HCT116 (cell line): ENCODE results near the gene ZIC5. TPM values are rescaled to one million over a fixed set of nuclear protein-coding genes. Genes with fewer than 3 reads are reported as not detected.

Source experiments
- ATAC-seq: fragments of 200-7000 bp; cut with Tn5 transposase; 2 replicates; pipeline ENCODE4 v1.9.1; 2020; ENCODE audit warnings: mild to moderate bottlenecking, moderate library complexity
- BruUV-seq: library from RNA; stranded (reverse); fragments of 400-500 nt; replicated peaks from 2 replicates; lab custom pipeline; 2021; lab: Mats Ljungman, UMichigan
- CTCF ChIA-PET: fragments of 300-600 bp; sonication (Branson Sonifier 250); formaldehyde crosslinking; loops from one replicate; lab custom pipeline; 2021; ENCODE audit warnings: antibody characterized with exemption; lab: Charles Lee
- POLR2A ChIA-PET: fragments of 300-600, 350-600 bp; sonication (Branson Sonifier 250); formaldehyde crosslinking; loops from one replicate; lab custom pipeline; 2021; ENCODE audit warnings: antibody characterized with exemption; lab: Charles Lee
- RAD21 ChIA-PET, 2 experiments: fragments of 300-600 bp; sonication (Branson Sonifier 250); formaldehyde crosslinking; loops; one replicate each; lab custom pipeline; 2023; ENCODE audit warnings: low total read pairs in 2 of 2; ENCODE audit not compliant: uncharacterized antibody in 2 of 2, unreplicated experiment in 2 of 2, low non-redundant PET in 1 of 2; lab: Charles Lee
- DNase-seq: peaks from one replicate; pipeline ENCODE4 v3.0.0-alpha.2; 2010; ENCODE audit warnings: low read depth, low spot score
- H2AFZ ChIP-seq: fragments of 200-600 bp; shearing (Covaris generic), sonication (generic); 2 replicates; pipeline ENCODE4 v1.6.1; 2017; ENCODE audit warnings: low read depth, mixed run types, mixed read lengths, antibody characterized with exemption, low read length; ENCODE audit not compliant: poor library complexity, severe bottlenecking
- H3K27ac ChIP-seq: 2 replicates; pipeline ENCODE4 v1.5.1; 2012; ENCODE audit warnings: low read depth, low read length
- H3K27me3 ChIP-seq: fragments of 200-600 bp; sonication (generic); 2 replicates; pipeline ENCODE4 v1.6.1; 2016; ENCODE audit warnings: mixed run types, low read length, mixed read lengths; ENCODE audit not compliant: insufficient read depth
- H3K36me3 ChIP-seq, 2 experiments: fragments of 200-500 bp in 1 of 2; fragments of 200-600 bp in 1 of 2; sonication (Bioruptor generic) in 1 of 2; sonication (generic) in 1 of 2; 2 replicates each; pipeline versions ENCODE4 v1.5.1 to v1.6.1; 2014 to 2016; ENCODE audit warnings: low read length in 2 of 2, inconsistent platforms in 1 of 2, mixed read lengths in 1 of 2, mixed run types in 1 of 2; ENCODE audit not compliant: insufficient read depth in 2 of 2, control insufficient read depth in 1 of 2
- H3K4me1 ChIP-seq, 2 experiments: fragments of 200-600 bp in 1 of 2; sonication (generic) in 1 of 2; 2 replicates each; pipeline versions ENCODE4 v1.5.1 to v1.6.1; 2012 to 2017; ENCODE audit warnings: low read length in 2 of 2, inconsistent platforms in 1 of 2, mild to moderate bottlenecking in 1 of 2, mixed read lengths in 1 of 2, mixed run types in 1 of 2, moderate library complexity in 1 of 2; ENCODE audit not compliant: insufficient read depth in 2 of 2, control insufficient read depth in 1 of 2
- H3K4me2 ChIP-seq: fragments of 200-600 bp; sonication (generic); 2 replicates; pipeline ENCODE4 v1.6.1; 2017; ENCODE audit warnings: mixed run types, low read length, mixed read lengths
- H3K4me3 ChIP-seq, 2 experiments: fragments of 200-600 bp in 1 of 2; sonication (generic) in 1 of 2; replicated peaks in 1 of 2; 2 replicates each; pipeline ENCODE4 v1.5.1; 2011 to 2016; ENCODE audit warnings: low read length in 2 of 2, control low read depth in 1 of 2, low read depth in 1 of 2, mild to moderate bottlenecking in 1 of 2, mixed read lengths in 1 of 2, mixed run types in 1 of 2
- H3K79me2 ChIP-seq: fragments of 200-600 bp; sonication (generic); 2 replicates; pipeline ENCODE4 v1.6.1; 2017; ENCODE audit warnings: mild to moderate bottlenecking, mixed run types, low read length, moderate library complexity, mixed read lengths; ENCODE audit not compliant: insufficient read depth
- H3K9ac ChIP-seq: fragments of 200-600 bp; sonication (generic); 2 replicates; pipeline ENCODE4 v1.6.1; 2016; ENCODE audit warnings: low read length, mixed read lengths
- H3K9me2 ChIP-seq: fragments of 200-600 bp; sonication (generic), shearing (Covaris generic); 2 replicates; pipeline ENCODE4 v1.6.1; 2017; ENCODE audit warnings: mixed run types, mild to moderate bottlenecking, moderate library complexity; ENCODE audit not compliant: insufficient read depth
- H3K9me3 ChIP-seq, 2 experiments: fragments of 200-500 bp in 1 of 2; fragments of 200-600 bp in 1 of 2; sonication (Bioruptor generic) in 1 of 2; sonication (generic) in 1 of 2; 2 replicates each; pipeline ENCODE4 v1.6.1; 2014 to 2017; ENCODE audit warnings: low read length in 2 of 2, mixed read lengths in 2 of 2, inconsistent platforms in 1 of 2, low read depth in 1 of 2, mild to moderate bottlenecking in 1 of 2, mixed run types in 1 of 2, moderate library complexity in 1 of 2; ENCODE audit not compliant: control insufficient read depth in 1 of 2, insufficient read depth in 1 of 2
- H4K20me1 ChIP-seq: fragments of 200-600 bp; sonication (generic), shearing (Covaris generic); 2 replicates; pipeline ENCODE4 v1.6.1; 2017; ENCODE audit warnings: mixed run types, mild to moderate bottlenecking, moderate library complexity; ENCODE audit not compliant: insufficient read depth
- ATF3 ChIP-seq: IDR thresholded peaks from 2 replicates; pipeline ENCODE4 v1.6.1; 2012
- EGR1 ChIP-seq: IDR thresholded peaks from 2 replicates; pipeline ENCODE4 v1.6.1; 2012; ENCODE audit warnings: low read depth
- ELF1 ChIP-seq: IDR thresholded peaks from 2 replicates; pipeline ENCODE4 v1.6.1; 2012; ENCODE audit warnings: low read depth, borderline replicate concordance
- EZH2phosphoT487 ChIP-seq: fragments of 200-600 bp; IDR thresholded peaks from 2 replicates; pipeline ENCODE4 v1.6.1; 2018; ENCODE audit warnings: antibody characterized with exemption, borderline replicate concordance
- FOSL1 ChIP-seq: IDR thresholded peaks from 2 replicates; pipeline ENCODE4 v1.6.1; 2012; ENCODE audit warnings: low read depth
- JUND ChIP-seq: IDR thresholded peaks from 2 replicates; pipeline ENCODE4 v1.6.1; 2012
- MAX ChIP-seq: IDR thresholded peaks from 2 replicates; pipeline ENCODE4 v1.6.1; 2012
- POLR2A ChIP-seq: IDR thresholded peaks from 2 replicates; pipeline ENCODE4 v1.7.0; 2011; ENCODE audit warnings: borderline replicate concordance; ENCODE audit not compliant: insufficient read depth, insufficient read length; ENCODE audit errors: extremely low read depth
- POLR2AphosphoS5 ChIP-seq: IDR thresholded peaks from 2 replicates; pipeline ENCODE4 v1.6.1; 2011; ENCODE audit warnings: mild to moderate bottlenecking, low read depth, low read length, moderate library complexity
- RAD21 ChIP-seq: IDR thresholded peaks from 2 replicates; pipeline ENCODE4 v1.6.1; 2012; ENCODE audit warnings: low read depth, mild to moderate bottlenecking
- SIN3A ChIP-seq: IDR thresholded peaks from 2 replicates; pipeline ENCODE4 v1.6.1; 2012; ENCODE audit warnings: low read depth
- SP1 ChIP-seq: IDR thresholded peaks from 2 replicates; pipeline ENCODE4 v1.6.1; 2012; ENCODE audit warnings: low read depth
- TCF7L2 ChIP-seq: IDR thresholded peaks from 2 replicates; pipeline ENCODE4 v1.7.0; 2011; ENCODE audit warnings: borderline replicate concordance, inconsistent platforms; ENCODE audit not compliant: insufficient read depth, insufficient read length; ENCODE audit errors: extremely low read depth
- YY1 ChIP-seq: IDR thresholded peaks from 2 replicates; pipeline ENCODE4 v1.6.1; 2011; ENCODE audit warnings: low read length, low read depth, moderate library complexity, mild to moderate bottlenecking; ENCODE audit not compliant: insufficient replicate concordance; ENCODE audit errors: extremely low read depth
- ZBTB33 ChIP-seq: IDR thresholded peaks from 2 replicates; pipeline ENCODE4 v1.6.1; 2011; ENCODE audit warnings: mild to moderate bottlenecking, low read length, moderate library complexity; ENCODE audit not compliant: insufficient replicate concordance; ENCODE audit errors: extremely low read depth
- ZFX ChIP-seq: fragments of 450-650 bp; IDR thresholded peaks from 2 replicates; pipeline ENCODE4 v1.6.1; 2017
- ZNF274 ChIP-seq: fragments of 200-500 bp; sonication (Bioruptor generic); IDR thresholded peaks from 2 replicates; pipeline ENCODE4 v1.6.1; 2014; ENCODE audit warnings: mild to moderate bottlenecking, low read depth, low read length, inconsistent platforms
- intact Hi-C: fragments of 100-400 bp; cut with micrococcal nuclease; formaldehyde crosslinking; loops from 2 replicates; pipeline ENCODE4 v1.10.0; 2022
- total RNA-seq: library from RNA; stranded (reverse); gene quantifications from one replicate; pipeline ENCODE4 v1.2.1, GENCODE V29; 2021; ENCODE audit not compliant: unreplicated experiment

The ZIC5 gene
- total RNA-seq, 1 experiment from 2014 or later, result 10.3 TPM

GRCh38 chr13:99976575-99976974, 5.0 kb upstream of the ZIC5 start:
- CTCF ChIA-PET, result no interaction called here
- intact Hi-C loops, result no loop called here

More at GRCh38 chr13:99976575-99976974, 5.0 kb upstream of the ZIC5 start:
- TF ChIP-seq YY1 (no peak), ZBTB33 (no peak), FOSL1 (no peak), ZFX (no peak), RAD21 (no peak), POLR2AphosphoS5 (no peak), TCF7L2 (no peak), POLR2A (no peak), ELF1 (no peak), ATF3 (no peak), EGR1 (no peak), SIN3A (no peak), SP1 (no peak), ZNF274 (no peak), JUND (no peak), EZH2phosphoT487 (no peak), MAX (no peak)
- H3K27ac ChIP-seq, result no peak overlapping the region
- H3K9me2 ChIP-seq, result no peaks in the 10 kb centered on the region
- peaks cover 9 to 20% of the 10 kb centered on the region in 2 experiments for H3K4me1 ChIP-seq
- H2AFZ ChIP-seq, result no peak overlapping the region
- no peak for DNase-seq
- ChIA-PET RAD21 (no interaction called here), POLR2A (no interaction called here)
- H3K36me3 ChIP-seq, result no peaks in the 10 kb centered on the region
- H4K20me1 ChIP-seq, result no peaks in the 10 kb centered on the region
- H3K27me3 ChIP-seq, result no peaks in the 10 kb centered on the region
- H3K4me2 ChIP-seq, result no peak overlapping the region
- no peaks in the 10 kb centered on the region for H3K79me2 ChIP-seq
- no TSS peak for BruUV-seq
- ATAC-seq, result no peak
- no peak overlapping the region for H3K4me3 ChIP-seq
- no peaks in the 10 kb centered on the region for H3K9me3 ChIP-seq
- H3K9ac ChIP-seq, result no peak overlapping the region
